Adrenal gland (tissue), 12 donors: Measurements from ENCODE around the gene ABCC6. TPM values are rescaled to one million over a fixed set of nuclear protein-coding genes. Genes with fewer than 3 reads are reported as not detected.

Source experiments
- DNase-seq, 7 donors: peaks; one replicate each; pipeline ENCODE4 v3.0.0-alpha.2; 2019 to 2020
- H3K27ac ChIP-seq, 5 donors: fragments of 200-600 bp; sonication (generic) in 4 of 5; 1 replicate in 3 of 5; 2 replicates in 2 of 5; pipeline versions ENCODE4 v1.5.1 to v1.8.0; 2016 to 2020; ENCODE audit warnings: mild to moderate bottlenecking in 1 of 5
- H3K27me3 ChIP-seq: fragments of 200-600 bp; 2 replicates; pipeline ENCODE4 v1.8.0; 2021
- H3K36me3 ChIP-seq, 2 donors: fragments of 200-600 bp; replicated peaks in 1 of 2; 1 replicate in 1 of 2; 2 replicates in 1 of 2; pipeline versions ENCODE4 v1.5.1 to v1.8.0; 2018 to 2022
- H3K4me1 ChIP-seq, 2 donors: fragments of 200-600 bp; replicated peaks in 1 of 2; 1 replicate in 1 of 2; 2 replicates in 1 of 2; pipeline versions ENCODE4 v1.5.1 to v1.8.0; 2018 to 2021
- H3K4me3 ChIP-seq, 4 donors: fragments of 200-600 bp; sonication (generic) in 3 of 4; one replicate each; pipeline ENCODE4 v1.5.1; 2016 to 2018
- H3K9me3 ChIP-seq, 3 donors: fragments of 200-600 bp; sonication (generic) in 1 of 3; replicated peaks in 1 of 3; 1 replicate in 2 of 3; 2 replicates in 1 of 3; pipeline versions ENCODE4 v1.5.1 to v1.8.0; 2016 to 2021
- CTCF ChIP-seq, 6 experiments: fragments of 450-650 bp in 4 of 6; fragments of 200-600 bp in 2 of 6; sonication (generic) in 1 of 6; IDR thresholded peaks; 1 replicate in 5 of 6; 2 replicates in 1 of 6; pipeline versions ENCODE4 v1.5.1 to v1.8.0; 2016 to 2021; ENCODE audit warnings: antibody characterized with exemption in 6 of 6, mild to moderate bottlenecking in 2 of 6, moderate library complexity in 1 of 6
- POLR2A ChIP-seq, 2 donors: fragments of 450-650 bp; IDR thresholded peaks; one replicate each; pipeline ENCODE4 v1.6.1; 2017; ENCODE audit warnings: antibody characterized with exemption in 2 of 2, mild to moderate bottlenecking in 2 of 2, moderate library complexity in 1 of 2
- WGBS, 4 donors: extraction: QIAGEN DNeasy Blood & Tissue Kit in 2 of 4; methylation state at CpG; one replicate each; pipeline versions ENCODE4 v1.1.5 to v1.1.7; 2013 to 2017; 5-methylcytosine and 5-hydroxymethylcytosine counted together
- intact Hi-C, 2 donors: fragments of 100-400 bp; cut with DNase I; formaldehyde crosslinking; loops; one replicate each; pipeline versions ENCODE4 v1.14.1 to v1.15.0; 2022 to 2023
- polyA plus RNA-seq, 3 donors: library from polyadenylated mRNA; stranded (reverse); fragments of 200-250 nt in 2 of 3; fragments of 350-450 nt in 1 of 3; fragmentation: Illumina TruSeq in 1 of 3; extraction: RNeasy Lipid Tissue Mini Kit (QIAGEN cat#74804) in 1 of 3; gene quantifications; one replicate each; pipeline ENCODE4 v1.2.3, GENCODE V29; 2013 to 2014
- total RNA-seq, 9 donors: library from RNA; depleted of rRNA in 4 of 9; stranded (reverse); fragments of >200 nt in 4 of 9; fragments of 120-200 nt in 1 of 9; fragmentation: NEBNext Ultra II Directional in 1 of 9; extraction: Animal tissue kit (Norgen Biotek cat#: 25700) in 1 of 9; gene quantifications; one replicate each; pipeline versions ENCODE4 v1.1.0 to v1.2.4, GENCODE V29; 2013 to 2023
- donor health status: healthy with polysubstance abuse.
- donor health status: Bipolar disorder and iron deficiency.
- donor health status: DM: yes; HTN: yes; CAD: no.
- donor health status: DM: no; HTN: no; CAD: no.
- donor health status: DM: no; HTN: no; CAD: no.
- donor health status: DM: yes; HTN: yes; CAD: no.

ABCC6 gene
- total and polyA plus RNA-seq, 12 donors = 0.79 to 32.2 (median 4.5) TPM

GRCh38 chr16:16137110-16137509, 86.2 kb downstream of the ABCC6 start:
- no peak for TF ChIP-seq POLR2A (IDR thresholded peaks at IDR 0.05)
- TF ChIP-seq CTCF (IDR thresholded peaks at IDR 0.05) = no peak
- no peak overlapping the region for H3K4me3 ChIP-seq

GRCh38 chr16:16136588-16136987, 86.7 kb downstream of the ABCC6 start:
- no peak overlapping the region for H3K27ac ChIP-seq
- TF ChIP-seq POLR2A (IDR thresholded peaks at IDR 0.05) (no peak), CTCF (IDR thresholded peaks at IDR 0.05) (no peak)
- H3K9me3 ChIP-seq = no peaks in the 10 kb centered on the region
- 94 to 98% (median 95%) methylated on average over 6 of the region's 6 CpGs for WGBS, 4 donors
- DNase-seq = no peak
- H3K4me1 ChIP-seq = no peaks in the 10 kb centered on the region
- H3K4me3 ChIP-seq = no peak overlapping the region
- H3K36me3 ChIP-seq = peaks cover 0 to 72% of the 10 kb centered on the region in 2 donors
- H3K27me3 ChIP-seq = no peaks in the 10 kb centered on the region
- intact Hi-C loops = no loop called here

More at GRCh38 chr16:16137110-16137509, 86.2 kb downstream of the ABCC6 start:
- Histone ChIP-seq H3K27me3 (no peaks in the 10 kb centered on the region), H3K27ac (no peak overlapping the region), H3K4me1 (peaks cover 0 to 2% of the 10 kb centered on the region in 2 donors), H3K9me3 (no peaks in the 10 kb centered on the region), H3K36me3 (peaks cover 0 to 78% of the 10 kb centered on the region in 2 donors)
- intact Hi-C loops = no loop called here
- WGBS, 4 donors = 81 to 84% (median 83%) methylated on average over 7 to 8 of the region's 8 CpGs
- no peak for DNase-seq

- no peaks in the 10 kb centered on the region for H3K4me1 ChIP-seq
- no peak overlapping the region for H3K27ac ChIP-seq
- TF ChIP-seq POLR2A (IDR thresholded peaks at IDR 0.05) = no peak
- no peak for TF ChIP-seq CTCF (IDR thresholded peaks at IDR 0.05)
- peaks cover 0 to 51% of the 10 kb centered on the region in 2 donors for H3K36me3 ChIP-seq
- H3K4me3 ChIP-seq = no peak overlapping the region
- intact Hi-C loops = loop anchor here in 1 of 2 donors (5.0 kb wide), 1 partner anchor 372 kb away; no protein-coding TSS in a partner anchor
- DNase-seq = no peak
- no peaks in the 10 kb centered on the region for H3K27me3 ChIP-seq
- no peaks in the 10 kb centered on the region for H3K9me3 ChIP-seq
- 91 to 94% (median 93%) methylated on average over 21 of the region's 21 CpGs for WGBS, 4 donors
These were observed 89.2 kb downstream of the ABCC6 start for GRCh38 chr16:16133943-16134604.

GRCh38 chr16:16131659-16132058, 91.6 kb downstream of the ABCC6 start:
- no peak overlapping the region for H3K27ac ChIP-seq
- 94 to 98% (median 96%) methylated on average over 11 to 15 of the region's 15 CpGs for WGBS, 4 donors
- H3K4me1 ChIP-seq = no peaks in the 10 kb centered on the region
- H3K4me3 ChIP-seq = no peak overlapping the region
- intact Hi-C loops = loop anchor here in 1 of 2 donors (5.0 kb wide), 1 partner anchor 369 kb away; no protein-coding TSS in a partner anchor
- no peaks in the 10 kb centered on the region for H3K9me3 ChIP-seq
- no peaks in the 10 kb centered on the region for H3K27me3 ChIP-seq
- H3K36me3 ChIP-seq = peaks cover 0 to 33% of the 10 kb centered on the region in 2 donors
- DNase-seq = no peak
- no peak for TF ChIP-seq CTCF (IDR thresholded peaks at IDR 0.05)
- TF ChIP-seq POLR2A (IDR thresholded peaks at IDR 0.05) = no peak
